ENCODE results near the gene TRAPPC10.
"Not testable (repeated sequence)": the region's sequence is repeated elsewhere in the genome, so short reads cannot be mapped to it uniquely, and the experiment has no call there.

Gene TRAPPC10

GRCh38 chr21:44090325-44090724 is 78.2 kb downstream of the TRAPPC10 start:
- no peak for DNase-seq

GRCh38 chr21:44092211-44092610 is 80.1 kb downstream of the TRAPPC10 start:
- DNase-seq, result no peak

GRCh38 chr21:44093761-44094160 is 81.7 kb downstream of the TRAPPC10 start:
- DNase-seq, result no peak

GRCh38 chr21:44094832-44095231 is 82.7 kb downstream of the TRAPPC10 start:
- DNase-seq, result no peak

GRCh38 chr21:44098507-44098906 is 86.4 kb downstream of the TRAPPC10 start:
- DNase-seq, result not testable (repeated sequence)

- not testable (repeated sequence) for DNase-seq
Measured at GRCh38 chr21:44098964-44099363, 86.9 kb downstream of the TRAPPC10 start.

GRCh38 chr21:44107026-44107501 is 95.0 kb downstream of the TRAPPC10 start, which contains the start of gene PWP2:
Gene PWP2 (plus strand): TSS chr21:44107399. CDS start chr21:44107417, 18 bp downstream.
- not testable (repeated sequence) for DNase-seq

GRCh38 chr21:44107589-44107988 is 95.5 kb downstream of the TRAPPC10 start:
- not testable (repeated sequence) for DNase-seq

GRCh38 chr21:44113702-44114371 is 101.7 kb downstream of the TRAPPC10 start:
- not testable (repeated sequence) for DNase-seq

GRCh38 chr21:44122131-44122530 is 110.0 kb downstream of the TRAPPC10 start:
- DNase-seq, result not testable (repeated sequence)

GRCh38 chr21:44127827-44128226 is 115.7 kb downstream of the TRAPPC10 start:
- not testable (repeated sequence) for DNase-seq

GRCh38 chr21:44133715-44134057 is 121.6 kb downstream of the TRAPPC10 start:
- DNase-seq, result not testable (repeated sequence)

- DNase-seq, result not testable (repeated sequence)
Measured at GRCh38 chr21:44134732-44135131, 122.6 kb downstream of the TRAPPC10 start.

GRCh38 chr21:44138039-44138438 is 125.9 kb downstream of the TRAPPC10 start:
- DNase-seq, result not testable (repeated sequence)

- not testable (repeated sequence) for DNase-seq
Measured at GRCh38 chr21:44139787-44140551, 127.9 kb downstream of the TRAPPC10 start.

- not testable (repeated sequence) for DNase-seq
Measured at GRCh38 chr21:44140552-44140932, 128.4 kb downstream of the TRAPPC10 start.

GRCh38 chr21:44142470-44142869 is 130.4 kb downstream of the TRAPPC10 start:
- DNase-seq, result not testable (repeated sequence)

GRCh38 chr21:44143380-44143779 is 131.3 kb downstream of the TRAPPC10 start:
- not testable (repeated sequence) for DNase-seq

GRCh38 chr21:44143996-44144395 is 131.9 kb downstream of the TRAPPC10 start:
- DNase-seq, result not testable (repeated sequence)

- DNase-seq, result not testable (repeated sequence)
Measured at GRCh38 chr21:44144784-44145602, 132.9 kb downstream of the TRAPPC10 start.

GRCh38 chr21:44145616-44146015 is 133.5 kb downstream of the TRAPPC10 start:
- DNase-seq, result not testable (repeated sequence)

- DNase-seq, result not testable (repeated sequence)
Measured at GRCh38 chr21:44147108-44147507, 135.0 kb downstream of the TRAPPC10 start.

GRCh38 chr21:44150255-44150654 is 138.1 kb downstream of the TRAPPC10 start:
- not testable (repeated sequence) for DNase-seq

Data from DMS153 (cell line).